ENCODE measurements around the gene MCRS1. TPM values are rescaled to one million over a fixed set of nuclear protein-coding genes. Genes with fewer than 3 reads are reported as not detected.

Gene MCRS1
- total RNA-seq, 1 experiment from 2014 or later = 62.6 TPM

DNA sequence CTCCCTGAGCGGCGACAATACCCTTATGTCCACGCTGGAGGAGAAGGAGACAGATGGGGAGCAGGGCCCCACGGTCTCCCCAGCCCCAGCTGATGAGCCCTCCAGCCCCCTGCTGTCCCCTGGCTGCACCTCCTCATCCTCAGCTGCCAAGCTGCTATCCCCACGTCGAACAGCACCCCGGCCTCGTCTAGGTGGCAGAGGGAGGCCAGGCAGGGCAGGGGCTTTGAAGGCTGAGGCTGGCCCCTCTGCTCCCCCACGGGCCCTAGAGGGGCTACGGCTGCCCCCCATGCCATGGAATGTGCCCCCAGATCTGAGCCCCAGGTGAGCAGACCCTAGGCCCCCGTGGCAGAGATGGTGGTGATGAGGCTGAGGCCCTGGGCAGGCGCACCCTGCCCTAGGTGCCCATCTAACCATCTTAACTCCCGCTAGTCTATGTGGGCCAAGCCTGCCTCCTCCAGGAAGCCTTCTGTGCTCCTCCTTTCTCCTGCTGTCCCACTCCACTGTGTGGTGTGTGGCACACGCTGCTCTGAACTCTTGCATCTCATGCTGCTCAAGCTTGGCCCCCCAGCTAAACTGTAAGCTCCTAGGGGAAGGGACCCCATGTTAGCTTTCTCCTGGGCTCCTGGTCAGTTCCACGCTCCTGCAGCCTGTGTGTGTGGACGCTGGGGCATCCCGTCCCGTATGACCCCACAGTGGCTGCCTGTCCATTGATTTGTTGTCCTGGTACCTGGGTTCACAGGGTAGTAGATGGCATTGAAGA is 12.1 kb downstream of the MCRS1 start:
- DNase-seq (ENCODE audit: low read depth) = no peak

- no peak for DNase-seq (ENCODE audit: low read depth)
Observed at GRCh38 chr12:49554266-49554665, 13.7 kb downstream of the MCRS1 start.

- peak; percentile 48 for DNase-seq (ENCODE audit: low read depth)
Observed at GRCh38 chr12:49553512-49554088, 14.3 kb downstream of the MCRS1 start.

GRCh38 chr12:49552899-49553298 is 15.0 kb downstream of the MCRS1 start:
- DNase-seq (ENCODE audit: low read depth) = no peak

DNA sequence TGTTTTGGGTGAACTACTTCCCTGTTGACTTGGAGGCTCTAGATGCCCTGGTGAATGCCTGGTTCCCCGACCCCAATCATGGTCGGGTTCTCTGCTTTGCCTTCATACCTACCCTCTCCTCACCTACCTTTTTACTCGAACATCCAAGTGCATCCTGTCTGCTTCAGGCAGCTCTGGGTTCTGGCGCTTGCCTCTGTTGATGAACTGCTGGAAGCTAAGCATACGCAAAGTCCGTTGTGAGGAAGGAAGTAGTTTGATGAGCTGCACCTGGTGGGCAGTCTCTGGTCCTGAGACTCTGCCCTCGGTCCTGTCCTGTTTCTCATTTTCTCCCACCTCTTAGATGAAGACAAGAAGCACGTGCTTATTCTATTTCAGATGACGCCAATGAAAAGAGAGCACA is 15.5 kb downstream of the MCRS1 start:
- no peak for DNase-seq (ENCODE audit: low read depth)

DNA sequence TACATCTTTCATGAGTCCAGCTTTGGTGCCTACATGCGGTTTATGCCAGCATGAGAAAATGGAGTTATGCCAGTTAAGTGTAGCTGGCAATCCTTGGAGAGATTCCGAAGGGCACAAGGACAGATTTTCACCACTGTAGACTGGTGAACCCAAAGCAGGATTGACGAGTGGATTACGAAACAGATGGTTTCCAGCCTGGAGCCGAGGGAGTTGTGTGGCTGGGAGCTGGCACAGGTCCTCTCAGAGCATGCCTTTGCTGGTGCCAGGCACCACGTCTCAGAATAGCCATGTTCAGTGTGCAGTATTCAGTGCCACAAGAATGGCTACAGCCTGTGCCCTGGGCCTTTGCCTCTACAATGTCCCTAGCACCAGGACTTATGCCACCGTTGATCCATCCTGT is 15.9 kb downstream of the MCRS1 start:
- peak; percentile 50 for DNase-seq (ENCODE audit: low read depth)

DNA sequence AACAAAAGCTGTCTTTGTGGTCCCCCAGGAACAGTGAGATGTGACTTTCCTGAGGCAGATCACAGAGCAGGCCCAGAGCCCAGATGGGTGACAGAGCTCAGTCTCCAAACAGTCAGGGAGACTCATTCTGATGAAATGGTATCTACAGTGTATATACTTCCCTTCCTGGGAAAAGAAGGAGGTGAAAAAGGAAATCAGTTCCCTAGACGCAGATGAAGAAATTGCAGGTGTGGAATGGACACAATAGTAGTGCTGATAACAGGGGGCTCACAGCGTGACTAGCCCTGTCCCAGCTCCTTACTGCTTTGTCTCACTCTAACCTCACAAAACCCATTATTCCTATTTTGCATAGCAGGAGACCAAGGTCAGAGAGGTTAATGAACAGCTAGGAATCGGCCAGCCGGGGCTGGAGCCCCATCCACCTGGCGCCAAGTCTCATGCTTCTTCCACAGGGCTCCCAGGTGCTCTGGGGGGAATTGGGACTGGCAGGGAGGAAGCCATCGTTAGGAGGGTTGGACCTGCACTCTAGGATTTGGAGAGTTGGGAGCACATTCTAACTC is 17.2 kb downstream of the MCRS1 start:
- DNase-seq (ENCODE audit: low read depth) = no peak

GRCh38 chr12:49549735-49550692 is 17.9 kb downstream of the MCRS1 start:
- no peak for DNase-seq (ENCODE audit: low read depth)

- DNase-seq (ENCODE audit: low read depth) = no peak
Observed at GRCh38 chr12:49548822-49549648, 18.9 kb downstream of the MCRS1 start.

GRCh38 chr12:49548481-49548821 is 19.5 kb downstream of the MCRS1 start:
- no peak for DNase-seq (ENCODE audit: low read depth)

DNA sequence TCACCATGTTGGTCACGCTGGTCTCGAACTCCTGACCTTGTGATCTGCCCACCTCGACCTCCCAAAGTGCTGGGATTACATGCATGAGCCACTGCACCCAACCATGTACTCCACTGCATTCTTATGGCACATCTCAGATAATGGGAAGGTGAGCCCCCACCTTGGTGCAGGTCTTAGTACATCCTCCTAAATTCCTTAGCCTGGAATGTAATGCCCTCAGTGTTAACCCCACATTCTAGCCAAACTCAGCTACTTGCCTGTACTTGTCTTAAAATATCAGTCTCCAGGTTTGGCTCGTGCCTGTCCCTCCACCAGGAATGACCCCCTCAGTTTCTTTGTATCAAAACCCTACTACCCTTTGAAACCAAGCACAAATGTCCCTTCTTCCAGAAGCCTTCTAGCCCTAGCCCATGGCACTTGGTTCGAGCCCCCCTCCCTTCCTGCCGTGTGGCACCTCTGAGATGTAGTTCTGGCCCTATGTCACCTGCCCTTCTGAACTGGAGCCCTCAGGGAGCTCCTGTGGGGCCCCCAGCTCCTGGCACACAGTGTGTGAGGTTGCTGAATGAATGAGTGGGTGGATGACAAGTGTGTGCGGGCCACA is 20.8 kb downstream of the MCRS1 start:
- DNase-seq (ENCODE audit: low read depth) = no peak

DNA sequence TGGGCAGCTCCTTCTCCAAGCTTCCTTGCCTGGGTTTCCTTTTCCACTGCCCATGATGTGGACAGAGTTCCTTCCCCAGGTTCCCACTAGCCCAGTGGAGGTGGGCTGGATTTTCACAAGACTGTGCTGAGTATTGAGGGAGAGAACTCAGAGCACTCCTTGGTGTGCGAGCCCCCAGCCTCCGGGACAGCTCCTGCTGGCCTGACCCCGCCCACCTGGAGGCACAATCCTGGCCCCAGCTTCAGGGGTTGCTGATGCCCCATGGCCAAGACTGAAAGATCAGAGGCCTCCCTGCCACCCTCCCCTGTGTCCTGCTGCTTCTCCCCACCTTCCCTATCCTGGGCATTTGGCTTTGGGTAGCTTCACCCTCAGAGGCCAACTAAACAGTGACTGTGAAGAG is 21.5 kb downstream of the MCRS1 start:
- no peak for DNase-seq (ENCODE audit: low read depth)

GRCh38 chr12:49545815-49546214 is 22.1 kb downstream of the MCRS1 start:
- DNase-seq (ENCODE audit: low read depth) = no peak

DNA sequence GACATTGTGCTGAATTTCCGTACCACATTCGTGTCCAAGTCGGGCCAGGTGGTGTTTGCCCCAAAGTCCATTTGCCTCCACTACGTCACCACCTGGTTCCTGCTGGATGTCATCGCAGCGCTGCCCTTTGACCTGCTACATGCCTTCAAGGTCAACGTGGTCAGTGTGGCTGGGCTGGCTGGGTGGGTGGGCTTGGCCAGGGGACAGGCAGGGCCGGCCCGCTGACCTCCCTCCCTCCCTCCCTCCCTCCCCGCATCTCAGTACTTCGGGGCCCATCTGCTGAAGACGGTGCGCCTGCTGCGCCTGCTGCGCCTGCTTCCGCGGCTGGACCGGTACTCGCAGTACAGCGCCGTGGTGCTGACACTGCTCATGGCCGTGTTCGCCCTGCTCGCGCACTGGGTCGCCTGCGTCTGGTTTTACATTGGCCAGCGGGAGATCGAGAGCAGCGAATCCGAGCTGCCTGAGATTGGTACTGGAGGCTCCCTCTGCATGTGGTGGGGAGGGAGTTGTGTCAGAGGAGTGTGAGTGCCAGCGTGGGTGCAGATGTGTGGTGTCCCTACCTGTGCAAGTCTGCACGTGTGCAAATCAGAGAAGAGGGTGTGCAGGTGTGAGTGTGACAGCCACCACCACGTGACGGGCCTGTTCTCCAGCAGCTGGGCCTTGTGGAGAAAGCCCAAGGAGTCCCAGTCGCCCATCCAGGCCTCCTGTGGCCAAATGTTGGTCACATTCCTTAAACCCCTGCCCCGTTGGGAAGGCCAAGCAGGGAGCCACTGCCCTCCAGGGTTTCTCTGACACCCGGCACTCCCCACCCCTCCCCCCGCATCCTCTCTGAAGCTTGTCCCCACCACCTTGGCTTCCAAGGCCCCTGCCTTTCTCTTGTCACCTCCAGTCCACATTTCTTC is 23.8 kb downstream of the MCRS1 start:
- DNase-seq (ENCODE audit: low read depth) = no peak

- no peak for DNase-seq (ENCODE audit: low read depth)
Observed at GRCh38 chr12:49543221-49543913, 24.6 kb downstream of the MCRS1 start.

- DNase-seq (ENCODE audit: low read depth) = no peak
Observed at GRCh38 chr12:49542592-49543160, 25.3 kb downstream of the MCRS1 start.

DNA sequence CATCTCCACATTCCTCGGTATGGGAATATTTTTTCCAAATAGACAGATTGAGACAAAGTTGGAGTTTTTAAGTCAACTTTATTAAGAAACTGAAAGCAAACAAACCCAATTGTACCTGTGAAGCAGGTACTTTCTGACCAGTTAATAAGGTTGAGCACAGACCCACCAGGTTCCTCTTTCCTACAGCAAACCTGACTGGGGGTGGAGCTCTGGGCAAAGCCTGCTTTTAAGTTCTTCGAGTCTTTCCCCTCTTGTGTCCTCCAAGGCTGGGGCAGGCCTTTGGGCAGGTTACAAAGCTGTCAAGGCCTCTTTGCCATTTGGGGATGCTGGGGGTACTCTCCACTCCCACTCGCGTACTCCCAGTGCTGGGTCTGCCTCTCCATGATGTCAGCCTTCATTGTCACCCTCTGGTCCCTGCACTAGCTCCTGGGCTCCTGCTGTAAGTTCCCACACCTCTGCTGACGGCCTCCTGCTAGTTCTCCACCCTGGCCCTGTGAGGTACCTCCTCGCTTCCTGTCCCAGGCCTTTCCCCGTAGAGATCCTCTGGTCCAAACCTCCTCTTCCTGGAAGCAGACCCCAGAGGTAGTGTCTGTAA is 25.9 kb downstream of the MCRS1 start:
- no peak for DNase-seq (ENCODE audit: low read depth)

DNA sequence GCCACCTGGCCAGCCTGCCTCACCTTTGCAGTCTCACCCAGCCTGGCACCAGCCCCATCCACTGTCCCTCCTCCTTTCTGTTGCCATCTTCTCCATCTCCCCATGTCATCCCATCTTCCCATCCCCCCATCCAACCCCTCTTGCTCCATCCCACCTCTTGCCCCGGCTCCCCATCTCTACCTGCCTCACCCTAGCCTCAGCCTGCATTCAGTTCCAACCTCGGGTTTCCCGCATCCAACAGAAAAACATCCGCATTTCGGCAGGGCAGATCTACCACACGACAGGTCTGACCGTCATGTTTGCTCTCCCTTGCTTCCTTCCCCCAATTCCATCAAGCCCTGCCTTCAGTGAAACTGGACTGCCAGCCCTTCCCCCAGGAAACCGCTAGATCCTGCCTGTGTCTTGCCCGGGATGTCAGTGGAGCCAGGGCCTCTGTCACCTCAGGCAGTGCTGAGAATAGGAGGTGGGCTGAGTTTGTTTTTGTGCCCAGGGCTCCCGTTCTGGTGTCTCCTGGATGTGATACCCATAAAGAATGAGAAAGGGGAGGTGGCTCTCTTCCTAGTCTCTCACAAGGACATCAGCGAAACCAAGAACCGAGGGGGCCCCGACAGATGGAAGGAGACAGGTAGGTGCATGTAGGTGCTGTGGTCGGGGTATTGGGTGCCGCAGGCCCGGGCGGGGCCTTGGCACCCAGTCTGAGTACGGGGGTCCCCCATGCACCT is 26.6 kb downstream of the MCRS1 start:
- DNase-seq (ENCODE audit: low read depth) = no peak
